ENCODE data around the gene B4GALT6. TPM values are rescaled to one million over a fixed set of nuclear protein-coding genes. Genes with fewer than 3 reads are reported as not detected.
"Not testable (repeated sequence)": the region's sequence is repeated elsewhere in the genome, so short reads cannot be mapped to it uniquely, and the experiment has no call there.

B4GALT6 gene
- 10.3 and 14.1 TPM in 2 replicates for total RNA-seq
- polyA plus RNA-seq, result 3.2 and 4.9 TPM in 2 replicates

GRCh38 chr18:31684279-31685096 is at the start of gene B4GALT6:
Gene B4GALT6 (minus strand): TSS chr18:31684581. CDS start chr18:31684426, 155 bp downstream.
- H2AFZ ChIP-seq, result peak within 1 kb of the TSS; percentile 86
- no peaks in the 10 kb centered on the region for H3K36me3 ChIP-seq (replicated peaks; ENCODE audit: insufficient read depth, low read depth)
- H3K4me2 ChIP-seq, result peak within 1 kb of the TSS; percentile 96
- H3K4me1 ChIP-seq (ENCODE audit: insufficient read depth), result peaks cover 9% of the 10 kb centered on the region
- peak within 1 kb of the TSS; percentile 94 for H3K4me3 ChIP-seq
- peaks cover 39% of the 10 kb centered on the region for H3K79me2 ChIP-seq
- H3K9me2 ChIP-seq (replicated peaks; ENCODE audit: insufficient read depth), result no peaks in the 10 kb centered on the region
- peak; percentile 73 for DNase-seq (ENCODE audit: low spot score)
- H3K27me3 ChIP-seq, result no peaks in the 10 kb centered on the region
- peak within 1 kb of the TSS; percentile 93 for H3K27ac ChIP-seq
- TF ChIP-seq EZH2 (IDR thresholded peaks at IDR 0.05; ENCODE audit: borderline replicate concordance), result no peak
- no peak for TF ChIP-seq CTCF (IDR thresholded peaks at IDR 0.05; ENCODE audit: poor library complexity)
- no peak for TF ChIP-seq EZH2phosphoT487 (IDR thresholded peaks at IDR 0.05; ENCODE audit: low read depth, severe bottlenecking, unreplicated experiment)
- WGBS (ENCODE audit: low lambda C conversion rate, missing lambda C conversion rate), result under 1% methylated on average over 18 of the region's 86 CpGs
- H3K9me3 ChIP-seq (ENCODE audit: low read depth), result no peaks in the 10 kb centered on the region
- H4K20me1 ChIP-seq (ENCODE audit: insufficient read depth, poor library complexity, severe bottlenecking), result no peaks in the 10 kb centered on the region

GRCh38 chr18:31731628-31732027 is 47.2 kb upstream of the B4GALT6 start:
- H3K4me3 ChIP-seq, result no peak overlapping the region
- no peak for TF ChIP-seq CTCF (IDR thresholded peaks at IDR 0.05; ENCODE audit: poor library complexity)
- no peak for TF ChIP-seq EZH2phosphoT487 (IDR thresholded peaks at IDR 0.05; ENCODE audit: low read depth, severe bottlenecking, unreplicated experiment)
- no peak for TF ChIP-seq EZH2 (IDR thresholded peaks at IDR 0.05; ENCODE audit: borderline replicate concordance)
- H3K4me2 ChIP-seq, result no peak overlapping the region
- H3K27me3 ChIP-seq, result no peaks in the 10 kb centered on the region
- peaks cover 6% of the 10 kb centered on the region for H3K4me1 ChIP-seq (ENCODE audit: insufficient read depth)
- no peaks in the 10 kb centered on the region for H3K79me2 ChIP-seq
- no peaks in the 10 kb centered on the region for H3K9me2 ChIP-seq (replicated peaks; ENCODE audit: insufficient read depth)
- no peak for DNase-seq (ENCODE audit: low spot score)
- no peaks in the 10 kb centered on the region for H3K36me3 ChIP-seq (replicated peaks; ENCODE audit: insufficient read depth, low read depth)
- H4K20me1 ChIP-seq (ENCODE audit: insufficient read depth, poor library complexity, severe bottlenecking), result no peaks in the 10 kb centered on the region
- no peaks in the 10 kb centered on the region for H3K9me3 ChIP-seq (ENCODE audit: low read depth)
- H2AFZ ChIP-seq, result no peak overlapping the region
- WGBS (ENCODE audit: low lambda C conversion rate, missing lambda C conversion rate), result 40% methylated on average over 3 of the region's 3 CpGs
- H3K27ac ChIP-seq, result no peak overlapping the region

GRCh38 chr18:31729196-31729595 is 44.8 kb upstream of the B4GALT6 start:
- not testable (repeated sequence) for H3K79me2 ChIP-seq; H3K36me3 ChIP-seq (replicated peaks; ENCODE audit: insufficient read depth, low read depth); H3K27ac ChIP-seq; H4K20me1 ChIP-seq (ENCODE audit: insufficient read depth, poor library complexity, severe bottlenecking); DNase-seq (ENCODE audit: low spot score); H3K27me3 ChIP-seq; H3K4me3 ChIP-seq; H3K4me2 ChIP-seq; H3K4me1 ChIP-seq (ENCODE audit: insufficient read depth); H3K9me2 ChIP-seq (replicated peaks; ENCODE audit: insufficient read depth); H3K9me3 ChIP-seq (ENCODE audit: low read depth); H2AFZ ChIP-seq
- WGBS (ENCODE audit: low lambda C conversion rate, missing lambda C conversion rate), result 88% methylated on average over 2 of the region's 2 CpGs

- Histone ChIP-seq H3K27ac (no peak overlapping the region), H4K20me1 (ENCODE audit: insufficient read depth, poor library complexity, severe bottlenecking) (no peaks in the 10 kb centered on the region), H2AFZ (no peak overlapping the region), H3K4me1 (ENCODE audit: insufficient read depth) (peaks cover 13% of the 10 kb centered on the region), H3K9me2 (replicated peaks; ENCODE audit: insufficient read depth) (no peaks in the 10 kb centered on the region), H3K79me2 (no peaks in the 10 kb centered on the region), H3K4me2 (no peak overlapping the region), H3K36me3 (replicated peaks; ENCODE audit: insufficient read depth, low read depth) (no peaks in the 10 kb centered on the region), H3K27me3 (no peaks in the 10 kb centered on the region), H3K4me3 (no peak overlapping the region), H3K9me3 (ENCODE audit: low read depth) (no peaks in the 10 kb centered on the region)
- 97% methylated on average over 42 of the region's 43 CpGs for WGBS (ENCODE audit: low lambda C conversion rate, missing lambda C conversion rate)
- DNase-seq (ENCODE audit: low spot score), result no peak
- TF ChIP-seq EZH2phosphoT487 (IDR thresholded peaks at IDR 0.05; ENCODE audit: low read depth, severe bottlenecking, unreplicated experiment) (no peak), CTCF (IDR thresholded peaks at IDR 0.05; ENCODE audit: poor library complexity) (no peak), EZH2 (IDR thresholded peaks at IDR 0.05; ENCODE audit: borderline replicate concordance) (no peak)
These were observed 39.8 kb upstream of the B4GALT6 start for GRCh38 chr18:31723990-31724711.

All from hepatocyte (in vitro differentiated cells).